HG02610 (cell line): ENCODE data around the gene RPS8.
"Not testable (repeated sequence)": the region's sequence is repeated elsewhere in the genome, so short reads cannot be mapped to it uniquely, and the experiment has no call there.

ENCODE experiments used
- ATAC-seq: cut with Tn5 transposase; IDR thresholded peaks from one replicate; pipeline ENCODE4 v1.9.1; 2021; ENCODE audit warnings: mild to moderate bottlenecking, moderate library complexity; ENCODE audit not compliant: unreplicated experiment

The RPS8 gene

GRCh38 chr1:44819196-44819607, 43.9 kb downstream of the RPS8 start:
- ATAC-seq = no peak

GRCh38 chr1:44819608-44820327, 44.4 kb downstream of the RPS8 start:
- ATAC-seq = peak; percentile 86

- ATAC-seq = no peak
Observed at GRCh38 chr1:44820328-44821239, 45.2 kb downstream of the RPS8 start.

GRCh38 chr1:44821240-44821715, 45.9 kb downstream of the RPS8 start:
- ATAC-seq = no peak

GRCh38 chr1:44822131-44822701, 46.9 kb downstream of the RPS8 start:
- ATAC-seq = no peak

- ATAC-seq = no peak
Observed at GRCh38 chr1:44822981-44823451, 47.7 kb downstream of the RPS8 start.

- ATAC-seq = not testable (repeated sequence)
Observed at GRCh38 chr1:44824392-44824791, 49.1 kb downstream of the RPS8 start.

GRCh38 chr1:44826375-44827196, 51.2 kb downstream of the RPS8 start:
- no peak for ATAC-seq

- no peak for ATAC-seq
Observed at GRCh38 chr1:44827197-44828002, 52.1 kb downstream of the RPS8 start.

- no peak for ATAC-seq
Observed at GRCh38 chr1:44828003-44828651, 52.8 kb downstream of the RPS8 start.
